SIG-M5 treated with dmso at 0.1 percent for 504 hours (cell line): Measurements from ENCODE around the gene ALS2.
"Not testable (repeated sequence)": the region's sequence is repeated elsewhere in the genome, so short reads cannot be mapped to it uniquely, and the experiment has no call there.

Experiments
- DNase-seq: peaks from one replicate; lab custom pipeline; 2025; ENCODE audit not compliant: unreplicated experiment; lab: John Stamatoyannopoulos, UW

ALS2 gene

DNA sequence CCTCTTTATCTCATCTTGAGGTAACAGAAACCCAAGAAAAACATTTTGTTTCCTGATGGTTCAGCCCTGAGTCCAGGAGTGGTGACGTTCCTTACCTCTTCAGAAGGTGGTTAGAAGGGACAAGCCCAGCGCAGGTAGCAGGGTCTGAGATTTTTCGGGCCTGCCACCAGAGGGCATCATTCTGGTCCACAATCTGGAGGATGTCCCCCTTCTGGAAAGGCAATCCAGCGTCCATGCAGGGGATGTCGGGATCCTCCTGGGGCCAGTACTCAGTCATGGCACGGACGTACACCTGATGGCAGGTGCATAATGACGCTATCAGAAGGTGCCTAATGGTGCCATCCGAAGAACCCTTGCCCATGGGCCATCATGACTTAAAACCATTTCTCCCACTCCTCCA, 100.0 kb downstream of the ALS2 start:
- DNase-seq, result no peak

DNA sequence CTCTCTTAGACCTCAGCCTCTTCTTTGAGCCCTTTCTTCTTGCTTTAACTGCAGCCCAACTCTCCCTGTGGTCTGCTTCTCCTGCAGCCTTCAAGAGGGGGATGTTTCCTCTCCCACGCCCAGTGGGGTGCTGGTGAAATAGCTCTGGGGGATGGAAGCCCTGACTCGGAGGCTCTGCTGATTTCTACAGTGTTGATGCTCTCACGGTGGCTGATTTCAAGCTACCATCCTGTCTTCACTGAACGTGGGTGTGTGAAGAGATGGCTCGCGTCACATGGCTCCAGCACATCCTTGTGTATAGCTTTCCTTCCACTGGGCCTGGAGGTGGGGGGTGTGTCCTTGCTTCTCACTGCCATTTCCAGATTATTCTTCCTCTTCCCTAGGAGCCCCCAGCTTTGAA, 102.3 kb downstream of the ALS2 start:
- no peak for DNase-seq

DNA sequence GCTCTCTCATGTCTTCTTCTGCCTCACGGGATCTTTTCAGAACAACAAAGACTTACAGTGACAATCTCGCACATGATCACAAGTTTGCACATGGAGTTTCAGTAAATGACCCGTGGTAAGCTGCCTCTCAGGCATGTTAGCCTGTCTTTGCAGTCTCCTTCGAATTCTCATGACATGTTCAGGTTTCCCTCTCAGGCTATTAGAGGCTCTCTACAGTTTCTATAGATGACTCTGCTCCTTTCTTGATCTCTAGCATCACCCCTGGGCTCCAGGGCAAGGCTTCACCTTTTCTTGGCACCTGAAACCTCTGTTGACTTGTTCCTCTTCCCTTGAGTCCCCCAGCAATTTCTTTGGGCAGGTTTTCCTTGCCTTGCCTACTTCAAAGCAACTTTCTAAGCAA, 105.3 kb downstream of the ALS2 start:
- DNase-seq, result no peak

DNA sequence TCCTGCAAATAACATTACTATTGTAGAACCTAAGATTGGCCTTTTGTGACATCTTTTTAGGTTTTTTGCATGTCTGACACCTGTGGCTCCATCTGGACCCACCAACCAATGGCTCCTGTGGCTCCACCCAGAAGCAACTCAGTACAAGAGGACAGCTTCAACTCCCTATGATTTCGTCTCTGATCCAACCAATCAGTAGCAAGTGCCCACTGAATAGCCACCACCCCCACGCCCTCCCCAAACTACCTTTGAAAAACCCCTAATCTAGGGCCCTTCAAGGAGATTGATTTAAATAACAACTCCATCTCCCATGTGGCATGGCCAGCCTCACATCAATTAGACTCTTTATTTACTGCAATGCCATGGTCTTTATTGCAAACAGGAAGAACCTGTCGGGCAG, 105.9 kb downstream of the ALS2 start:
- no peak for DNase-seq

DNA sequence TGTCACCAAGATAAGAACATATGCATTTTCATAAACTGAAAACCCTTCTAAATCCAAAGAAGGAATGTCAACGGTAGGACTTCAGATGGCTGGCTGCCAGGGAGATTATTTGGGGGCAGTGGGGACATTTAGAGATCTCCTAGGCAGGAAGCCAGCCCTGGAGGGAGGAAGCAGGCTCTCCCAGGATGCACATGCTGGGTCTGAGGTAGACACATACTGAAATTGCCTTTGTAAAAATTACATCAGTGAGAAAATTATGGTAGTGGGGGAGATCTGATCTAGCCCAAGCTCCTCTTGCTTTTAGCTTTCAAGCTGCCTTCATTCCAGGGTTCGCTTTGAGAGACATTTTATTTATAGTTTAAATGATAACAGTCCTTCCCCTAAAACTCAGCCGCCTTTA, 106.4 kb downstream of the ALS2 start:
- no peak for DNase-seq

DNA sequence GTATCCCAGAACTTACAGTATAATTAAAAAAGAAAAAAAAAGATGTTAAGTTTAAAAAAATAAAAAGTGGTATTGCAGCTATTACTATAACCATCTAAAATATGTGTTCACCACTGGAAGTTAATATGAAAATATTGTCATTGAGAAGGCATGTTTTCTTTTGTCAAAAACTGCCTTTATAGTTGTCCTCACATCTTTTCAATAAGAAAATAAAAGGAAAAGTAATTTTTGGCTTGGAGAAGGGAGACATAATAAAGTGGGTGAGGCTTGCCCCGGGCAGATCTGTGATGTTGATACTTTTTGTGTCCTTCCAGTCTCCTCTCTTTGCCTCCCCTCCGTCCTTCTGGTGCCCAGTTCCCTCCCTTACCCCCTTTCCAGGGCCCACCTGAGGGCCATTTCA, 107.2 kb downstream of the ALS2 start:
- no peak for DNase-seq

DNA sequence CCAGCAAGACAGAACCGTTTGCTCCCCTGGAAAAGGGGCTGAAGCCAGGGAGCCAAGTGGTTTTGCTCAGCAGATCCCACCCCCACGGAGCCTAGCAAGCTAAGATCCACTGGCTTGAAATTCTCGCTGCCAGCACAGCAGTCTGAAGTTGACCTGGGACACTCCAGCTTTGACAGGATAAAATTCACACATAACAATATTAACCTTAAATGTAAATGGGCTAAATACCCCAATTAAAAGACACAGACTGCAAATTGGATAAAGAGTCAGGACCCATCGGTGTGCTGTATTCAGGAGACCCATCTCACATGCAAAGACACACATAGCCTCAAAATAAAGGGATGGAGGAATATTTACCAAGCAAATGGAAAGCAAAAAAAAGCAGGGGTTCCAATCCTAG, 109.5 kb downstream of the ALS2 start:
- not testable (repeated sequence) for DNase-seq

DNA sequence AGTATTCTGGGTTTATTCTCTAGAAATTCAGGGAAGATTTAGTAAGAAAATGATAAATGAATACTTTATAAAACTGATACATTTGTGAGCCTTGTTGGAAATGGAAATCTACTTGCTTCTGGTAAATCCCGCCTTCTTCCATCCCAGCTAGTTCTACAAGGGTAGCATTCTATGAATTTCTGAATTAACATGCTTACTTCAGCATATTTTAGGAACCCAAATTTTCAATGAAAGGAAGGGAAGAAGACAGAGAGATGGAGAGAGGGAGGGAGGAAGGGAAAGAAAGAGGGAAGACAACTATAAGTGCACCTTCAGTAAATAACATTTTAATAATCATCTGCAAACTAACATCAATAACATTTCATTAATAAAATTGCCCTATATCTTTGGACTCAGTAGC, 110.9 kb downstream of the ALS2 start:
- no peak for DNase-seq

DNA sequence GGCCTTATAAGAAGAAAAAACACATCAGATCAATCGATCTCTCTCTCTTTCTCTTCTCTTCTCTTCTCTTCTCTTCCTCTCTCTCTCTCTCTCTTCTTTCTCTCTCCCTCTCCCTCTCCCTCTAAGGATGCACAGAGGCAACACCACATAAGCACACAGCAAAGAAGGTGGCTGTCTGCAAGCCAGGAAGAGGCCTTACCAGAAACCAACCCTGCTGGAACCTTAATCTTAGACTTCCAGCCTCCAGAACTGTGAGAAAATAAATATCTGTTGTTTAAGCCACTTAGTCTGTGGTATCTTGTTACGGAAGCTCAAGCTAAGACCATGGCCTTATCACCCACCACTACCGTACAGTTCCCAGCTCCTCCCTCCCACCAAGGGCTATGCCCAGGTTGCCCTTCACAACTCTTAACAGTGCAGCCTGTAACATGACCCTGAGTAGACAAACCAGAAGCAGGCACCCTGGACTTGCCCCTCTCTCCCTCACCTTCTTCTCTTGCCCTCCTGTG, 112.3 kb downstream of the ALS2 start:
- no peak for DNase-seq

DNA sequence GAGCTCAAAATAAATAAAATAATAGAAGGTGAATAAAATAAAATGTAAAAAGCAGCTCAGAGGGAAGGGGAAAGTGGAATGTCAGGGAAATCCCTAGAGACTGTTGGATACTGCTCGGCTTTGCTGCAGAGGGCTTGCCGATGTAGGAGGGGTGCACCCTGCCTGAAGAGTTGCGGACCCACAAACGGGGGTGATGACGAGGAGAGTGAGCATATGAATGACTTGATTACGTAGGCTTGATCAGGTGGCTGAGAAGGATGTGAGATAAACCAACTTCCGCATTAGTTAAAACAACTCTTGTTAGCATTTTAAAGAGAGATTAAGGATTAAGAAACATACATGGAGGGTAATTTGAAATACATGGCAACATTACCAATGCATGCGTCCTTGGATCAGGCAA, 116.4 kb downstream of the ALS2 start:
- DNase-seq, result no peak

DNA sequence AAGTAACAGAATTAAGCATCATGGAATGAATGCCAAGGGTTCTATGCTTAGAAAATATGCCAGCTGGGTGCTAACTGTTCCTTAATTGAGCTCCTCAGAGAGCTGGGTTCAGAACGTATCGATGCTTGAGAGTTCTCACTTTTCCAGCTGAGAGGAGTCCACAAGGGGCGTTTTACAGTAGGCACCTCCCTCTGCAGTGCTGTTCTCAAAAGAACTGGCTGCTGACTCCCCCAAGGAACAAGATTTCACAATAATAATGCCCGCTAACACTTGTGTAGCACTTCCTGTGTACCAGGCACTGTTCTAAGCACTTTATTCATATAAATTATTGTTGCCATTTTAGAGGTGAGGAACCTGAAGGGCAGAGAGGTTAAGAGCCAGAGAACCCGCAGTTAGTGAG, 119.4 kb downstream of the ALS2 start:
- peak; percentile 76 for DNase-seq

DNA sequence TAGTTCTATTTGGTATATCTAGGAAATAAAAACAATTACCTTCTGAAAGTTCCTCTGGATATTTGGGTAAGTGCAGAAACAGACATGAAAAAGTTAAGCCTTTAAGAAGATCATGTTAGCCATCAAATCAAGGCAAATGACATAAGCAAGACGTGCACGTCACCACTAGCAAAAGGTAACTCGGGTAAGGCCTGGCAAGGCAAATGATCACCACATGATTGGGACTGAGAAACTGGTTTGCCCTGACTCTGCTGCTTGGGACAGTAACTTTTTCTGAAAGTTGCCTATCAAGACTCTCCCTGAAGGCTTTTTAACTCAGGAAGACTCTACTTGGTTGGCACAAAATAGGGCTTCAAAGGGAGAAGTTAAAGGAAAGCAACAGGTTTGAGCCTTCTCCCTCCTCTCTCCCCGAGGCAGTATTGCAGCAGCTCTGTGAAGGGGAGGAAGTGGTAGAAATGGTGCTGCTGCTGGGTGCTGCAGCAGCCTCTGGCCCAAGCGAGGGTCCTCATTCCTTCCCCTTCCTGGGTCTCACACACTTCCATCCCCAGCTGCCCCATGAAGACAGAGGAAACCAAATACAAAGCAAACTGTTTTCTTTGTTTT, 120.3 kb downstream of the ALS2 start:
- DNase-seq, result peak; percentile 32

DNA sequence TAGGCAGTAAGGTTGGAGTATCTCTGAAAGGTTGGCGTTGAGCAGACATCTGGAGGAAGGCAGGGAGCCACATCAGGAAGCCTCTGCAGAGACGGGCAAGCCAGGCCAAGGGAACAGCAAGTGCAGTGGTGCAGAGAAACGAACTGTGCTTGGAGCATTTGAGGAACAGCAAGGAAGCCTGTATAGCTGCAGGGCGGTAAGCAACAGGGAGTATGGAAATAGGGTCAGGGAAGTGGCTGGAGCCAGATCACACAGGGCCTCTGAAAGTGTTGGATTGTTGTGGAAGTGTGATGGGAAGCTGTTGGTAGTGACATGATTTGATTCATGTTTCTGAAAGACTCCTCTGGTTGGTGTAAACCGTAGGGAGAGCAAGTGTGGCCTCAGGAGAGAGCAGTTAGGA, 124.0 kb downstream of the ALS2 start:
- DNase-seq, result no peak

DNA sequence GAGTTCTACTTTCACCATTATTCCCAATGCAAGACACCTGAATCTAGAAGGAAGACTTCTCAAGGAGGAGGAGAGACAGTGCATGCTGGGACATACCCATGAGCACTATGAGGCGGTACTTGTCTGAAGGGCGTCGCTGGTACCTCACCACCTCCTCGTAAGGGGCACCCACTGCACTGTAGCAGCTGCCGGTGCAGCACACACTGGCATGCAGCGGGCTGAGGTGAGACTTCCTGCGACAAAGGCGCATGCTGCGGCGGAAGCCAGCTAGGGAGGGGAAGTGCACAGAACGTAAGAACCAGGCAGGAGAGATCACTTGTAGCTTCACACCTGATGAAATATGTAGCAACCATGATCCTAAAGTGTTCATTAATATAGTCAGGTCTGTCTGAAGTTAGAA, 124.6 kb downstream of the ALS2 start:
- no peak for DNase-seq

DNA sequence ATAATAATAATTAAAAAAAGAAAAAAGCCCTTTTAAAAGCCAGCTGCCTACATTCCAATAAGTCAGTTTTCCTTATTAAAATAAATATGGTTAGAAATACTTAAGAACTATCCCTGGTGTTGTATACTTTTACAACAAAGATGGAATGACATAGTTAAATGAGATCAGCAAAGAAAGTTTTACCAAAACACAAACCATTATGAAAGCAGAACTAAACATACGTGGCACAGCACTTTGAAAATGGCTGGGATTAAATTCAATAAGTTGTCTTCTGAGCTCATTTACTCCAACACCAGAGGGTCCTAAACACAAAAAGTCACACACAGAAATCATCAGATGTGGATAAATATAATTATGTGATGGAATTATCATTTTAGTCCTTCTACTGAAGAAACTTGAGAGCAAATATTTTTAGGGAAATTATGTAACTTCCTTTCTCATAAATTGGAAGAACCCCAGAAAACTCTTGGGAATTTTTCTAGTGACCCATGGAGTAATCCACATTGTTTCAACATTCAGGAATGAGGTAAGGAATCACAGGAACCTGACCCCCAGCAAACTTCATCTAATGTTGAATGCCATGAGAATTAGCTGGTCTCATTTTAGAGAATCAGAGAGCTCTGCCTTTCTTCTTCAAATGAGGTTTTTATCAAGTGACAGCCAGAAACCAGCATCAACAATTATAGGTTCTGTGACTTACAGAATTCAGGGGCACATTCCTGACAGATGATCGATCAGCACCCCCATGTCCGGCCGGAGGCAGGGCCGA, 125.9 kb downstream of the ALS2 start:
- DNase-seq, result no peak

DNA sequence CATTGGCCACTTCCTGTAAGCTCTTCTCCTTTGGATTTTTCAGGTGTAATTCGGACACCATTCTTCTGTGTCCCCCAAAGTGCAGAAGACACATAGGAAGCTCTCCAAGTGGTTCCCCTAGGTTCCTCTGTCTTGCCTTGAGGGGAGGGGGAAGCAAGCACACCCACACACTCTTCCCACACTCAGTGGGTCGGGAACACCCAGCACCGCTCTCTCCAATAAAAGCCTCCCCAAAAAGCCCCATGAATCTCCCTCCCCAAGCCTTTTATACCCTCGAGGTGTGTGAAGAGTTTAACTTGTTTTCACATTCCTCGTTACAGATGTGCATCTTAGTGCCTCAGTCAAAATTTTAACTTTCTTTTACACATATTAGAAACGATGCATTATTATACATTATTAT, 127.5 kb downstream of the ALS2 start:
- no peak for DNase-seq
